Keratinocyte (primary cell): ENCODE measurements around the gene SNX24. TPM values are rescaled to one million over a fixed set of nuclear protein-coding genes. Genes with fewer than 3 reads are reported as not detected.

Source experiments
- DNase-seq: peaks from one replicate; pipeline ENCODE4 v3.0.0-alpha.2; 2011; ENCODE audit warnings: low read depth, missing footprints, low spot score
- FAIRE-seq: peaks from 2 replicates; lab custom pipeline; 2011; peaks lifted over from hg19 to GRCh38; lab: Jason Lieb, UNC
- H2AFZ ChIP-seq: 2 replicates; pipeline ENCODE4 v1.6.0; 2012; ENCODE audit warnings: low read length, control low read depth, inconsistent platforms; ENCODE audit not compliant: control insufficient read depth
- H3K27ac ChIP-seq: 2 replicates; pipeline ENCODE4 v1.5.1; 2011; ENCODE audit warnings: low read length; ENCODE audit not compliant: control insufficient read depth, insufficient read depth
- H3K27me3 ChIP-seq: 3 replicates; pipeline ENCODE4 v1.6.0; 2011; ENCODE audit warnings: low read length; ENCODE audit not compliant: control insufficient read depth, insufficient read depth; ENCODE audit errors: extremely low read depth
- H3K36me3 ChIP-seq, 2 experiments: 2 replicates in 1 of 2; 3 replicates in 1 of 2; pipeline ENCODE4 v1.5.1; 2011; ENCODE audit warnings: low read length in 2 of 2, mild to moderate bottlenecking in 1 of 2; ENCODE audit not compliant: control insufficient read depth in 2 of 2, insufficient read depth in 2 of 2; ENCODE audit errors: extremely low read depth in 1 of 2
- H3K4me1 ChIP-seq: 3 replicates; pipeline ENCODE4 v1.5.1; 2011; ENCODE audit warnings: low read length; ENCODE audit not compliant: control insufficient read depth, insufficient read depth; ENCODE audit errors: extremely low read depth
- H3K4me2 ChIP-seq: 3 replicates; pipeline ENCODE4 v1.6.0; 2011; ENCODE audit warnings: low read depth, low read length; ENCODE audit not compliant: control insufficient read depth, insufficient read depth; ENCODE audit errors: extremely low read depth
- H3K4me3 ChIP-seq, 3 experiments: fragments of 200-600 bp in 1 of 3; sonication (generic) in 1 of 3; 2 replicates in 2 of 3; 3 replicates in 1 of 3; pipeline ENCODE4 v1.5.1; 2011 to 2016; ENCODE audit warnings: low read length in 3 of 3, mild to moderate bottlenecking in 3 of 3, control low read depth in 2 of 3, inconsistent platforms in 1 of 3, low read depth in 1 of 3, mixed read lengths in 1 of 3, mixed run types in 1 of 3, moderate library complexity in 1 of 3; ENCODE audit not compliant: control insufficient read depth in 2 of 3, insufficient read depth in 2 of 3; ENCODE audit errors: extremely low read depth in 1 of 3
- H3K79me2 ChIP-seq: 2 replicates; pipeline ENCODE4 v1.6.0; 2012; ENCODE audit warnings: low read length; ENCODE audit not compliant: control insufficient read depth, insufficient read depth
- H3K9ac ChIP-seq: 3 replicates; pipeline ENCODE4 v1.6.0; 2011; ENCODE audit warnings: low read length; ENCODE audit not compliant: control insufficient read depth, insufficient read depth; ENCODE audit errors: extremely low read depth
- H3K9me1 ChIP-seq: 3 replicates; pipeline ENCODE4 v1.6.0; 2011; ENCODE audit warnings: low read length; ENCODE audit not compliant: control insufficient read depth, insufficient read depth; ENCODE audit errors: extremely low read depth
- H3K9me3 ChIP-seq: 2 replicates; pipeline ENCODE4 v1.5.1; 2012; ENCODE audit warnings: low read depth, low read length; ENCODE audit not compliant: control insufficient read depth
- H4K20me1 ChIP-seq: 3 replicates; pipeline ENCODE4 v1.6.0; 2011; ENCODE audit warnings: low read length; ENCODE audit not compliant: control insufficient read depth, insufficient read depth; ENCODE audit errors: extremely low read depth
- CTCF ChIP-seq, 3 experiments: IDR thresholded peaks in 1 of 3; conservative IDR thresholded peaks in 1 of 3; optimal IDR thresholded peaks in 1 of 3; 2 replicates in 2 of 3; 3 replicates in 1 of 3; pipeline versions ENCODE3 to v1.5.1; 2011; ENCODE audit warnings: low read length in 3 of 3, mild to moderate bottlenecking in 3 of 3, moderate library complexity in 2 of 3, control low read depth in 1 of 3, inconsistent platforms in 1 of 3; ENCODE audit not compliant: insufficient read depth in 2 of 3; ENCODE audit errors: extremely low read depth in 1 of 3
- EZH2 ChIP-seq: IDR thresholded peaks from one replicate; pipeline ENCODE4 v1.6.1; 2012; ENCODE audit warnings: inconsistent platforms, mild to moderate bottlenecking, low read length, moderate library complexity
- dilution Hi-C: fragments of 300-500 bp; cut with MboI; formaldehyde crosslinking; loops from one replicate; pipeline ENCODE4 v1.7.0; 2020; ENCODE audit warnings: low sequenced_read_pairs; ENCODE audit not compliant: extremely low pct_ligation_motif_present
- polyA plus RNA-seq, 5 experiments: library from polyadenylated mRNA; depleted of rRNA in 3 of 5; stranded (reverse) in 3 of 5; stranded (forward) in 1 of 5; unstranded in 1 of 5; fragments of >200 nt; gene quantifications; 1 replicate in 1 of 5; 2 replicates in 3 of 5; 3 replicates in 1 of 5; pipeline versions ENCODE4 v1.2.1 to v1.2.3, GENCODE V29; 2011 to 2012; ENCODE audit warnings: missing spikeins in 2 of 5, low read depth in 1 of 5, low replicate concordance in 1 of 5

The SNX24 gene
- polyA plus RNA-seq, 1 donor (not counting 4 experiments of a cell fraction or from before 2014, with no cell fraction given): 15.0 TPM

GRCh38 chr5:122906768-122907167 lies 61.4 kb downstream of the SNX24 start:
- no peak for TF ChIP-seq CTCF (optimal IDR thresholded peaks at IDR 0.05 in 1 of 3, IDR thresholded peaks at IDR 0.05 in 1 of 3, conservative IDR thresholded peaks at IDR 0.05 in 1 of 3; ENCODE audit: extremely low read depth in 1 of 3, insufficient read depth in 2 of 3, low read length in 3 of 3)
- TF ChIP-seq EZH2: no peak
- peak overlapping the region; percentile 23 for H3K27ac ChIP-seq
- H3K4me2 ChIP-seq: peak overlapping the region; percentile 61
- no peaks in the 10 kb centered on the region for H3K9me1 ChIP-seq
- DNase-seq (no peak), FAIRE-seq (no peak)
- peaks cover 21% of the 10 kb centered on the region for H3K79me2 ChIP-seq
- no peaks in the 10 kb centered on the region for H3K27me3 ChIP-seq
- no peak overlapping the region for H2AFZ ChIP-seq
- H4K20me1 ChIP-seq: no peaks in the 10 kb centered on the region
- peak overlapping the region in 1 of 3 experiments; percentile 4 for H3K4me3 ChIP-seq
- peaks cover 14% of the 10 kb centered on the region for H3K4me1 ChIP-seq
- dilution Hi-C loops: no loop called here
- H3K9ac ChIP-seq: no peak overlapping the region
- H3K9me3 ChIP-seq: no peaks in the 10 kb centered on the region
- H3K36me3 ChIP-seq: no peaks in the 10 kb centered on the region

- FAIRE-seq: peak; percentile 80
Measured at GRCh38 chr5:122907276-122907675, 61.9 kb downstream of the SNX24 start.

More at GRCh38 chr5:122907276-122907675, 61.9 kb downstream of the SNX24 start:
- Histone ChIP-seq H4K20me1 (no peaks in the 10 kb centered on the region), H3K27ac (peak overlapping the region; percentile 23), H3K27me3 (no peaks in the 10 kb centered on the region), H3K36me3 (no peaks in the 10 kb centered on the region), H3K4me1 (peaks cover 14% of the 10 kb centered on the region), H3K9me3 (no peaks in the 10 kb centered on the region), H3K4me2 (peak overlapping the region; percentile 61), H3K9ac (no peak overlapping the region), H3K4me3 (peak overlapping the region in 1 of 3 experiments; percentile 25), H2AFZ (no peak overlapping the region), H3K9me1 (no peaks in the 10 kb centered on the region), H3K79me2 (peaks cover 18% of the 10 kb centered on the region)
- TF ChIP-seq CTCF (optimal IDR thresholded peaks at IDR 0.05 in 1 of 3, IDR thresholded peaks at IDR 0.05 in 1 of 3, conservative IDR thresholded peaks at IDR 0.05 in 1 of 3; ENCODE audit: extremely low read depth in 1 of 3, insufficient read depth in 2 of 3, low read length in 3 of 3) (no peak), EZH2 (no peak)
- dilution Hi-C loops: no loop called here
- peak; percentile 40 for DNase-seq
